DMS114 treated with DMSO at 0.1 percent for 48 hours (cell line): Measurements from ENCODE around the gene CDH9.
"Not testable (repeated sequence)": the region's sequence is repeated elsewhere in the genome, so short reads cannot be mapped to it uniquely, and the experiment has no call there.

Experiments used
- DNase-seq: peaks from one replicate; lab custom pipeline; 2025; ENCODE audit not compliant: unreplicated experiment; lab: John Stamatoyannopoulos, UW

Gene CDH9

DNA sequence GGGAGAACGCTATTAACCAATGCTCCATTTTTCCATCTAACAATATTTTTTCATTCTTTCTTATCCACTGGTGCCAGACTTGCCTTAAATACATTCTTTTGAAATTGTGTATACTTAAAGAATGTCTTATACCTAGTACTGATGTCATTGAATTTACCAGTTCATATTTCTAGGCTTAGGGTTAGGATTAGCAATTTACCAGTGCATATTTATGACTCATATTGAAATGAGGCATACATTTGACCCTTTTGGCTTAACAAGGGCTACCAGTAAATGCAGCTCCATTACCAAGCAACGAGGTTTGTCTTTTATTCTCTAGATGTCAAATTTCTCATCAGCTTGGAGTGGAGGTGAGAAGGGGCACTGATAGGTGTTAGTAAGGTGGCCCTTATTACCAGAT, 89.5 kb downstream of the CDH9 start:
- no peak for DNase-seq

DNA sequence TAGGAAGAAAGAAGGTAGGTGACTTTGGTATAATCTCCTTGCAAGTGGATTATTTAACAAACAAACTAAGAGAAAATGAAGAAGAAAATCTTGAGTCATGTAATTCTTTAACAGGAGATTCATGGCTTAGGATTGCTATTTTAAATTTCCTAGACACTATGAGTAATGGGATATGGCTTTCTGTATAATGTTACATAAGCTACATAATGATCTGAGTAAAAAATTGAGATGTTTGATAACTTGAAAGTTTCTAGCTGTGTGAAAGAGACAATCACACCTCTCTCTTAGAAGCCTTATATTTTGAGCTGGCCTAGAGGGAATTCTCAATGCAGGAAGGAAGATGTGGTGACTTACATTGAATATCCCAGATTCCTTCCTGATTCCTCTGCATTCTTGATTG, 92.5 kb downstream of the CDH9 start:
- no peak for DNase-seq

DNA sequence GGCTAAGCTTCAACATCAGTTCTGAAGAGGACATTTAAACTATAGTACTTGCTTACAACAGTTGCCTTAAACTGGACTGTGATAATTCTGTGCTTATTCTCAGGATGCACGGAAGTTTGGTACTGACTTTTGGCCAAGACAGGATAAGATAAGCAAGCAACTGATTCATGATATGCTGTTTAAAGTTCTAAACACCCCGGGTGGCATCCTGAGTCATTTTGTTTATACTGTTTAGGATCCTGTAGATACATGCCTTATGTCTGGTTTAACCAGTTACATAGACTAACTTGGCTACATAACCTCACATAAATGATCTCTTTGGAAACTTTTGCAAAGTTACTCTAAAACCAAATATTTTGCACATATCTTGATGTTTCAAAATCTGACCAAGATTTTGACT, 95.9 kb downstream of the CDH9 start:
- DNase-seq, result no peak

GRCh38 chr5:26940994-26941393, 97.4 kb downstream of the CDH9 start:
- no peak for DNase-seq

DNA sequence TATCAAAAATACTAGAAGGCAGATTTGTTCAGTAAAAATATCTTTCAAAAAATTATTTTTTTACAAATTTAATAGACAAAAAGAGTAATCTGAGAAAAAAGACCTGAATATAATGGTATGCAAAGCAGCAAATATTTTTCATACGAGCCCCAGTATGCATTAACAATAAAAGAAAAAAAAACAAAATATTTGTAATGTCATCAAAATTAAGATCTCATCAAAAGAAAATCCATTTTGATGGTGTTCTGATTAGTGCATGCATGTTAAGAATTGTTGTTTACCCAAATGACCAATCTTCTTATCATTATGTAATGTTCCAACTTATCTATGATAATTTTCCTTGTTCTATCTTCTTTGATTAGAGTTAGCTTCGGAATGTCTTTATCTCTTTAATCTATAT, 106.1 kb downstream of the CDH9 start:
- DNase-seq, result no peak

- no peak for DNase-seq
Observed at GRCh38 chr5:26921439-26921838, 116.9 kb downstream of the CDH9 start.

- no peak for DNase-seq
Observed at GRCh38 chr5:26903469-26903868, 134.9 kb downstream of the CDH9 start.

DNA sequence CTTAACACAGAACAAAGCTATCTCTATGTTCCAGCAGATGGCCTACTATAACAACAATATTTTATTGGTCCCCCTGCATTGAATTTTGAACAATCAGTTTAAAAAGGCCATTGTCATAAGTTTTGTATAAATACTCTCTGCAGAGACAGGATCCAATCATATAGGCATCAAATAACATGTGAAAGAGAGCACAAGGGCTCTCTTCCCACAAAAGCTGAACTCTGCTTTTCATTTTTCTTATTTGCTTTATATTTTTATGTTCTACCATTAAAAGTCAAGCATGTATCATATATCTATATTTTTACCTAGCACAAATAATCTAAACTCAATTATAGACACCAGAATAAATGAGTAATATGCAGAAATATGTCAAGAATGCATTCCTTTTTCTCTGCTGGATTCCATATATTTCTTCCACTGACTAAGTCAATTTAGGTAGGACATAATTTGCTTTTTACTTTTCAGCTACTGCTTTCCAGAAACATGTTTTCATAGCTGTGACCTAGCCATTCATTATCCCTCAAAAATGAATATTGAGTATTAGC, 143.6 kb downstream of the CDH9 start:
- no peak for DNase-seq

DNA sequence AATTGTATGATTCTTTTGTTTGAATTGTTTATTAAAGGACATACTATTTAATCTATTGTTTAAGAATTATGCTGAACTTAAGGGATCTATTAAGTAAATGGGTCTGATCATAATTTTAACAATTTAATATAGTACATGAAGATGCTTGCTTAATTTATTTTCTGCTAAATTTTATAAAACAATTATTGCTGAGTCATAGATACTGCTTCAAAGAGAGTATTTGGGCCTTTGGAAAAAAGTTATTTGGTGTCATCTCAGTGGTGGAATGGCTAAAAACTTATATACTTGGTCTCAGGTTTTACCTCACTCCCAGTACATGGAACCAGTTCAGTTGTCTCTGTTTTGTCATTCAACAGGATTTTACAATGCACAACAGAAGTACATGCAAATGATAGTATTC, 145.3 kb downstream of the CDH9 start:
- DNase-seq, result no peak

GRCh38 chr5:26889815-26890214, 148.6 kb downstream of the CDH9 start:
- no peak for DNase-seq

DNA sequence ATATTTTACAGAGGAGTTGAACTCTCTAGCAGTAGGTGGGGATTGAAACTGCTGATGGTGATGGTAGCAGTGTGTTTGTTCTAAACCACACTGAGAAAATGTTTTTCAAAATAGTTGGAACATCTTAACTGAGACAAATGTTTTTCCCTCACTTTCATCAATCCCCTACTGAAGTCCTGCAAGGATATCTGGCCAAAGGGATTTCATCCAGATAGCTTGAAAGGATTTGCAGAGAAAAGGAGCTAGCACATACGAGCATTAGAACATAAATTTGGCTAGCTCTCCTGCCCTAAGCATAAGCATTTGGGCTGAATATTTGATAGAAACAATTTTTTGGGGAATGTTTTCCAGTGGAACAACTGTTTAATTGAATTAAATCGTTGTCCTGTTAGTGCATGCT, 153.9 kb downstream of the CDH9 start:
- DNase-seq, result no peak

DNA sequence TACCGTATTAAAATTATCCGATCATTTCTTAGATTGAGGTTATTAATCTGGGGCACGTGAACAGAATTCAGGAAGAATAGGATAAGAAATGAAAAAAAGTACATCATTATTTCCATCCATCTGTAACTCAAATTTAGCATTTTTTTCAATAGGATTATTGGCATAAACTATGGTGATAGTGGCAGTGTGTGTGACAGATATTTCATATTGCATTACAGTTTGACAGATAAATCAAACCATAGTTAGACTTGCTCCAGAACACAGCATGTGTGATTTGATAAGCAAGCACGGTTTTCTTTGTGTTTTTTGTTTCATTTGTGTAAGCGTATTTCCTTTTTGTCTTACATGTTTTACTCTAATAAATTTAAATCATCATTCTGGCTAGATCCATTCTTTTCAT, 155.0 kb downstream of the CDH9 start:
- DNase-seq, result no peak

DNA sequence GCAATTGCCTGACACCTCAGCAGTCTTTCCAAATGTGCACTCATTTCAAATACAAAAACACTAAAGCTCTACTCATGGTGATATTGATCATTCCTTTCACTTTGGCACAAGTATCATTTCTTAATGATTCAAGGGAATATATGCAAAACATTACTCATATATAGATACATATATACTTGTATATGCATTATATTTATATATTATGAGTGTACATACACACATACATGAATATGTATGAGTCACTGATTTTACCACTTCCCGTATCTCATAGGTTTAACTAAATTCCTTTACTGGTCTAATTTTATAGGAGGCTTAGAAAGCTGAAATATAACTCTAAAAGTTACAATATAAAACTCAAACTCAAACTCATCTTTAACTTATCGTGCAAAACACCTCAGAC, 156.5 kb downstream of the CDH9 start:
- DNase-seq, result no peak

DNA sequence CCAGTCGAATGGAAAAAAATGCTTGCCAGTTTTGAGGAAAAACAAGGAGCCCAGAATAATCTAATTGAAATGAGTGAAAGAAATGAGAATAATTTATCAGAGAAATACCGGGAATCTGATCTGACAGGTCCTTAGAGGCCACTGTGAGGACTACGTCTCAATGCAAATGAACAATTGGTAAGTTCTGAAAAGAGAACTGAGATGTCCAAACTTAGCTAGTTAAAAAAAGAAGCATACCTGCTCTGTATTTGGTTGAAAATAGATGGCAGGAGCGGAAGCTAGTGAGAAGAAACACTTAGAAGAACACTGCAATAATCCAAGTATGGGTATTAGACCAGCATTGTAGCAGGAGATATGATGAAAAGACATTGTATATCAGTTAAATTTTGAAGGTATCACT, 161.2 kb downstream of the CDH9 start:
- no peak for DNase-seq

DNA sequence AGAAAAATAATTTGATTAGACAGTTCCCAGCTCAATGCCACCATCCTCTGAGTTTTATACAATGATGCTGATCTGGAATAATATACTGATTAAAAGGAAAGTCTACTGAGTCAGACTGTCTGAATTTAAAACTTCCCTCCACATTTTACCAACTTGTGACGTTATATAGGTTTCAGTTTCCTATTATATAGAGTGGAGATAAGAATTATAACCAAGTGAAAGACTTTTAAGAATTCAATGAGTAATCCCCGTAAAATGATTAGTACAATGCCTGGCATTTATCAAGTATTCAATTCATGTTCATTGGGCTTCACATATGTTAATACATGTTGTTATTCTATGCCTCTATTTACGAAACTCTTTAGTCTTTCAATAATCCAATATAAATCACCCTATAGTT, 166.0 kb downstream of the CDH9 start:
- no peak for DNase-seq

DNA sequence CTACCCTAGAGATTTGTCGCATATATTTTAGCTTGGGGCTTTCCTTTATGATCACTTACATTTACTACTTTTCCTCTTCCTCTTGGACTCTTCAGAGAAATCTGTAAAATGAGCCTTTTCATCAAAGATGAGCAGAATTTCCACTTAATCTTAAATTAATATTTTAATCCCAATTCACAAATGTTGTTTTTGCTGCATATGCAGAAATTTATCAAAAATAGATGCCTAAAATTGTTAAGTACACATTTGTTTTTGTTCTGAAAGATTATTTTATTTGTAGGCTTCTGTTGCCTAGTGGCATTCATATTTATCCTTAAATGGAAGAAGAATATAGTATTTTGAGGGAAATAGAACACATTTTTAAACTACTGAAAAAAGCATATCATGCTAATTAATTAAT, 168.6 kb downstream of the CDH9 start:
- DNase-seq, result no peak

GRCh38 chr5:26868504-26868903, 169.9 kb downstream of the CDH9 start:
- no peak for DNase-seq

GRCh38 chr5:26864061-26864460, 174.3 kb downstream of the CDH9 start:
- no peak for DNase-seq

DNA sequence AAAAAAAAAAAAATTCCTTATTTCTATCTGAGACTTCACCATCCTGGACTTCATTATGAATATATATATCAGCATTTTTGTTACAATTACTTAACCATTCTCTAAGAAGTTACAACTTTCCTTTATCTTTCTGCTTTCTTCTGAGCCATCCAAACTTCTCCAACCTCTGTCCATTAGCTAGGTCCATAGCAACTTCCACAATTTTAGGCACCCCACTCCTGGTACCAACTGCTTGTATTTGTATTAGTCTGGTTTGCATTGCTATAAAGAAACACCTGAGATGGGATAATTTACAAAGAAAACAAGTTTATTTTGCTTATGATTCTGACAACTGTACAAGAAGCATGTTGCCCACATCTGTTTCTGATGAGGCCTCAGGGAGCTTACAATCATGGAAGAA, 182.1 kb downstream of the CDH9 start:
- DNase-seq, result no peak

DNA sequence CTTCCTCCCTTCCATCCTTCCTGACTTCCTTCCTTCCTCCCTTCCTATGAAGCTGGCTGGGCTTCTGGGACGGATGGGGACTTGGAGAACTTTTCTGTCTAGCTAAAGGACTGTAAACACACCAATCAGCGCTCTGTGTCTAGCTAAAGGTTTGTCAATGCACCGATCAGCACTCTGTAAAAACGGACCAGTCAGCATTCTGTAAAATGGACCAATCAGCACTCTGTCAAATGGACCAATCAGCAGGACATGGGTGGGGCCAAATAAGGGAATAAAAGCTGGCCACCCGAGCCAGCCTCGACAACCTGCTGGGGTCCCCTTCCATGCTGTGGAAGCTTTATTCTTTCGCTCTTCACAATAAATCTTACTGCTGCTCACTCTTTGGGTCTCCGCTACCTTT, 185.9 kb downstream of the CDH9 start:
- DNase-seq, result not testable (repeated sequence)

- no peak for DNase-seq
Observed at GRCh38 chr5:26847041-26847736, 191.2 kb downstream of the CDH9 start.

- DNase-seq, result no peak
Observed at GRCh38 chr5:26843677-26844076, 194.7 kb downstream of the CDH9 start.

- DNase-seq, result no peak
Observed at GRCh38 chr5:26833596-26833995, 204.8 kb downstream of the CDH9 start.
